GM12801 (cell line): ENCODE results near the gene HOXA2.

ENCODE experiments used
- CTCF ChIP-seq: IDR thresholded peaks from one replicate; pipeline ENCODE4 v1.5.1; 2011; ENCODE audit warnings: control low read depth; ENCODE audit not compliant: insufficient read length; ENCODE audit errors: extremely low read depth

Gene HOXA2

GRCh38 chr7:27111042-27111750, 8.7 kb upstream of the HOXA2 start:
- TF ChIP-seq CTCF: no peak

DNA sequence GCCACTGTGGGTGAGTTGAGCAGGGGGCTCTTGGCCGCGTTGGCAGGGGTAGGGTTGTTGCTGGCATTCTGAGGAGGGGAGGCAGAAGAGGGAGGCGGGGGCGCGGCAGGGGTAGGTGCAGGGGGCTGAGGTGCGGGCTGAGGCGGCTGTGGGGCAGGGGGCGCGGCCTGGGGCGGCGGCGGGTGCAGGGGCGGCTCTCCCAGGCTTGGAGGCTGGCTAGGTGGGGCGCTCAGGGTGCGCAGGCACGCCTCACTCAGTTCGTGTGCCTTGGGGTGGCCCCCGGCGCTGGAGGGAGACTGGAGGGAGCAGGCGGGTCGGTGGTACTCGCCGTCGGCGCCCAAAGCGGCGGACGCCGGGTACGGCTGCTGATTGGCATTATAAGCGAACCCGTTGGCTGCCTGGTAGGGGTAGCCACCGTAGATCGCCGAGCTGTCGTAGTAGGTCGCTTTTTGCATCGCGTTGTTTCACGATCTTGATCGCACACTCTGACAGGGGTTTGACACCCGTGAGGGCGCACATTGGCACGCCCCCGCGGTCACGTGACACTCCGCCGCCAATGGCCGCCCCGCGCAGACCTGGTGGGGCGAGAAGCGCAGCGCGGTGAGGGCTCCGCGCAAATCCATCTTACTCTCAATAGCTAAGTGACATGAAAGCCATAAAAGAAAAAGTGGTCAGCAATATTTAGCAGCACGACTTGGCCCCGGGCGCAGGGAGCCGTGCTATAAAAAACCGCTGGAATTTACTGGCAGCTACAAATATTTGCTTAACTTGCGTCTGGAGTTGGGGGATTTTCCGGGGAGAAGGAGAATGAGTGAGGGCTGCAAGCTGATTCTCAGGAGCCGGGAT, 7.9 kb upstream of the HOXA2 start:
- no peak for TF ChIP-seq CTCF

DNA sequence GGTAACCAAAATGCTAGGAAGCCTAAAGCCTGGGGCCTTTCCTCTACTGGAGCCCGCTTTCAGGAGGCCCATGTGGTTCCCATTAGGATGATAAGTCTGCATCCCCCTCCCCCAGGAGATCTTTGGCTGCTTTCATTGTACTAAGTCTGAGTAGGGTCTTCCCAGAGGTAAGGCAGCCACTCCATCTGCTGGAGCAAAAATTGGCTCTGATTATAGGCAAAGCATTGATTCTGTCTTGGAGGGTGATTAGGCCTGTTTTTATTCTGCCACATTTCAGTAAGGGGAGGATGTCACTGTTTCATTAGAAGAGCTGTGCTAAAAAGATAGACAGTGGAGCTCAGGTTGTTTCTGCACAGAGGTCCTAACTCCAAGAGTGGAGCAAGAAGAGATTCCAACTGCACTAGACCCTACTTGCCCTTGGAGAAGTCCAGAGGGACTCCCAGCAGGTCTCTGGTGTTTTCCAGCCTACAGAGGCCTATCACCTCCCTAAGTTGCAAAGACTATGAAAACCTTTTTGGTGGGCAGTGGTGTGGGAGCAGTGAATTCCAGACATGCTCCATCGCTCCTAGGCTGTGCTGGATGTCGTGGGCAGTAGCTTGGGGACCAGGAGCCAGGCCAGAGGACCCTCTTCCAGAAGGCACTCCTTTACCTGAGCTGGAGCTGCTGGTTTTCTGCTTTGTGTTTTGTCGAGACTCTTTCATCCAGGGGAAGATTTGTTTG, 7.1 kb upstream of the HOXA2 start:
- no peak for TF ChIP-seq CTCF

DNA sequence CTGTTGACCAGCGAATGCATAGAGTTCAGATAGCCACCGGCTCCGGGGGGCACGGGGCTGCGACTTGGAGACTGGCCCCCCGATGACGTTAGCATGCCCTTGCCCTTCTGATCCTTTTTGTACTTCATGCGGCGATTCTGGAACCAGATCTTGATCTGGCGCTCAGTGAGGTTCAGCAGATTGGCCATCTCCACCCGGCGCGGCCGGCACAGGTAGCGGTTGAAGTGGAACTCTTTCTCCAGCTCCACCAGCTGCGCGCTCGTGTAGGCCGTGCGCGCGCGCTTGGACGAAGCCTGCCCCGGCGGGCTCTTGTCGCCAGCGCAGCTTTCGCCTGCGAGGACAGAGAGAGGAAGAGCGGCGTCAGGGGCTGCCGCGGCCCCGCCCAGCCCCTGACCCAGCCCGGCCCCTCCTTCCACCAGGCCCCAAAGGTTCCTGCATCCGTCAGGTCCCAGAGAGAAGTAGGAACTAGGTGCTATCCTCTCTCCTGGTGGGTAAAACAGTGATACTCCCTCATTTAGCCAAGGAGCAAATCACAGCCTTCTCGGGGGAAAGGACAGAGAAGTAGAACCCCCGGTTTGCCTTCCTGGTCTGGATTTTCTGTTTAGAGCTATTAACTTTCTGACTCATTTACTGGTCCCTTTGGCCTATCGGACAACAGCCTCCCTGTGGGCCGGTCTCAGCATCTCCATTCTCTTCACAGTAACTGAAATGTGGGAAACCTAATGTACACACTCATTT, 6.1 kb upstream of the HOXA2 start:
- no peak for TF ChIP-seq CTCF

DNA sequence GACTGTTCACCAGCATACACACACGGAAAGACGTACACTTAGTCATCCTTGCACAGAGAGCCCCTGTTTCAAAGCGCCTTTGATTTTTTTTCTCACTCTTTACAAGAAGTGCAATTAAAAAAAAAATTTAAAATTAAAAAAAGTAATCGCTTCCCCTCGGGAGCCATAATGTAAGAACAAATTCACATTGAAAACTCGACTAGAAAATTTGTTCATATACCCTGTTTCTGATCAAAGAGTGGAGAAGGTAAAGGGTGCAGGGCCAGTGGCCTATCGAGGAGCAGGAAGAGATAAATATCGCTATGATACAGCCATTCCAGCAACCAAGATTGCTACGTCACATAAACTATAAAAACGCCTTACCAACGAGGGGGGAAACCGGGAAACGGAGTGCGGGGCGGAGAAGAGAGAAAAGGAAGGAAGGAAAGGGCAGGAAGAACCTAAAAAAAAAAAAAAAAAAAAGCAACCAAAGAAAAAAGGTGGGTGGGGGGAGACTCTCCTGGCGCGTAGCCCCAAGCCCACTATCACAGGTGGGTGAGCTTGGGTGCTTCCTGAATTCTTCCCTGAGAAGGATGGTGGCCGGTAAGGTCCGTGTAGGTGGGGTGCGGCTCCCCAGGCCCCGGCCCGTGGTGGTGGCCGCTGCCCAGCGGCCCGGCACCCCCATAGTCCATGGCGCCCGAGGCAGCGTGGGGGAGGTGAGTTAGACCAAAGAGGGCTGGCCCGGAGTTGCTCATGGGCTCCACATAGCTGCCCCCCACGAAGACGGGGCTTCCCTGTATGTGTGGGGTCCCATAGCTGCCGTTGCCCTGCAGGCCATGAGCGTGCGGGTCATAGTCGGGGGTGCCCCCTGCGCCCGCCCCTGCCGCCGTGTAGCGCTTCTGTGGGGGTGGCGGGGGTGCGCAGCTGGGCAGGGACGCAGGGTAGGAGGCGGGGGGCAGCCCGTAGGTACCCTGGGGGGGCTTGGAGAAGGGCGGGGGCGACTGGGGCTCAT, 5.2 kb upstream of the HOXA2 start:
- no peak for TF ChIP-seq CTCF

DNA sequence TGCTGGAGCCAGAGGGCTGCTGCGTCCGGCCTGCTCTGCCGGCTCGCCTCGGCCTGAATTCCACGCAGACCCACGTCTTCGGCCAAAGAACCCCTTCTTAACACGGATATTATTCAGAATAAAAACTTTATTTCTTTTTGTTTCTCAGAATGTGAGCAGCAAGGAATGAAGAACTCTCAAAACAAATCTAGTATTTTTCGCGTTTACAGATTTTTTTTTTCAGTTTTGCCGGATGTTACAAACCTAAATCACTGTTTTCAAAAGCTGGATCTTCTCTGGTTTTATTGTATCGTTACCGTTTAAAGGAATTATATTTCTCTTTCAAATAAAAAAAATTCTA, 4.4 kb upstream of the HOXA2 start:
- TF ChIP-seq CTCF: no peak
